SK-N-SH treated with all-trans-retinoic acid at 6 μM for 48 hours (cell line): ENCODE results near the gene TIGD4.

Experiments used
- ATAC-seq: fragments of 200-7000 bp; cut with Tn5 transposase; 3 replicates; pipeline ENCODE4 v1.9.1; 2020; ENCODE audit warnings: mild to moderate bottlenecking, moderate library complexity
- ARNTL ChIP-seq: fragments of 450-650 bp; formaldehyde crosslinking; IDR thresholded peaks from 2 replicates; pipeline ENCODE4 v1.5.0; 2020; ENCODE audit warnings: low read depth, mild to moderate bottlenecking, moderate library complexity, borderline replicate concordance
- CREB5 ChIP-seq: fragments of 250-450 bp; sonication (Bioruptor Pico); IDR thresholded peaks from 2 replicates; pipeline ENCODE4 v1.5.1; 2020; ENCODE audit warnings: low read depth, mild to moderate bottlenecking, moderate library complexity
- CSDC2 ChIP-seq: fragments of 250-450 bp; sonication (Bioruptor Pico); IDR thresholded peaks from 2 replicates; pipeline ENCODE4 v1.5.0; 2020; ENCODE audit warnings: mild to moderate bottlenecking, moderate library complexity
- ESRRG ChIP-seq: fragments of 250-450 bp; sonication (Bioruptor Pico); IDR thresholded peaks from 2 replicates; pipeline ENCODE4 v1.6.1; 2021; ENCODE audit warnings: mild to moderate bottlenecking
- GLIS3 ChIP-seq: fragments of 250-450 bp; sonication (Bioruptor Pico); IDR thresholded peaks from 2 replicates; pipeline ENCODE4 v1.5.0; 2020; ENCODE audit warnings: mild to moderate bottlenecking, moderate library complexity
- ISL1 ChIP-seq: fragments of 250-450 bp; sonication (Bioruptor Pico); IDR thresholded peaks from 2 replicates; pipeline ENCODE4 v2.1.2; 2022; ENCODE audit warnings: mild to moderate bottlenecking, moderate library complexity
- OSR1 ChIP-seq: fragments of 250-450 bp; sonication (Bioruptor Pico); IDR thresholded peaks from 2 replicates; pipeline ENCODE4 v1.8.0; 2022; ENCODE audit warnings: moderate library complexity, mild to moderate bottlenecking, inconsistent platforms
- PATZ1 ChIP-seq: fragments of 250-450 bp; sonication (Bioruptor Pico); IDR thresholded peaks from 2 replicates; pipeline ENCODE4 v1.8.0; 2020; ENCODE audit warnings: mild to moderate bottlenecking, moderate library complexity, borderline replicate concordance
- POU6F1 ChIP-seq: fragments of 250-450 bp; sonication (Bioruptor Pico); IDR thresholded peaks from 2 replicates; pipeline ENCODE4 v1.8.0; 2021; ENCODE audit warnings: low read depth, mild to moderate bottlenecking, moderate library complexity, borderline replicate concordance
- PPARA ChIP-seq: fragments of 250-450 bp; sonication (Bioruptor Pico); IDR thresholded peaks from 2 replicates; pipeline ENCODE4 v1.5.0; 2020; ENCODE audit warnings: mild to moderate bottlenecking, borderline replicate concordance
- SNAI2 ChIP-seq: fragments of 250-450 bp; sonication (Bioruptor Pico); IDR thresholded peaks from 2 replicates; pipeline ENCODE4 v1.5.0; 2020; ENCODE audit warnings: mild to moderate bottlenecking, moderate library complexity
- TCF4 ChIP-seq: fragments of 250-450 bp; sonication (Bioruptor Pico); IDR thresholded peaks from 2 replicates; pipeline ENCODE4 v1.8.0; 2021; ENCODE audit warnings: mild to moderate bottlenecking, moderate library complexity, borderline replicate concordance
- TSHZ2 ChIP-seq: fragments of 250-450 bp; sonication (Bioruptor Pico); IDR thresholded peaks from 2 replicates; pipeline ENCODE4 v1.5.0; 2020; ENCODE audit warnings: mild to moderate bottlenecking, moderate library complexity
- ZC3H10 ChIP-seq: fragments of 250-450 bp; sonication (Bioruptor Pico); IDR thresholded peaks from 2 replicates; pipeline ENCODE4 v1.5.1; 2021; ENCODE audit warnings: mild to moderate bottlenecking, moderate library complexity
- ZFP3 ChIP-seq: fragments of 250-450 bp; sonication (Bioruptor Pico); IDR thresholded peaks from 2 replicates; pipeline ENCODE4 v1.5.0; 2020; ENCODE audit warnings: mild to moderate bottlenecking, moderate library complexity
- ZNF565 ChIP-seq: fragments of 450-650 bp; formaldehyde crosslinking; conservative IDR thresholded peaks from 2 replicates; pipeline ENCODE4 v1.5.0; 2020; ENCODE audit warnings: low read depth, mild to moderate bottlenecking, moderate library complexity
- ZNF70 ChIP-seq: fragments of 450-650 bp; formaldehyde crosslinking; IDR thresholded peaks from 2 replicates; pipeline ENCODE4 v1.5.0; 2020; ENCODE audit warnings: mild to moderate bottlenecking, moderate library complexity
- ZNF8 ChIP-seq: fragments of 450-650 bp; formaldehyde crosslinking; IDR thresholded peaks from 2 replicates; pipeline ENCODE4 v1.5.0; 2020; ENCODE audit warnings: mild to moderate bottlenecking, moderate library complexity

The TIGD4 gene

GRCh38 chr4:152824561-152824960, 45.0 kb upstream of the TIGD4 start:
- TF ChIP-seq ISL1, result no peak
- TF ChIP-seq OSR1 (CRISPR knock-in tag), result no peak
- no peak for TF ChIP-seq ZNF565 (CRISPR knock-in tag)
- no peak for TF ChIP-seq ARNTL (CRISPR knock-in tag)
- no peak for TF ChIP-seq SNAI2
- TF ChIP-seq, all 23 proteins: peak for 0
- no peak for ATAC-seq

GRCh38 chr4:152822323-152822722, 42.8 kb upstream of the TIGD4 start:
- TF ChIP-seq GLIS3, result no peak
- TF ChIP-seq TSHZ2 (CRISPR knock-in tag), result no peak
- TF ChIP-seq ZNF565 (CRISPR knock-in tag), result no peak
- TF ChIP-seq PATZ1, result no peak
- ATAC-seq, result no peak

- ATAC-seq, result no peak
- TF ChIP-seq ARNTL (CRISPR knock-in tag) (no peak), ZNF70 (CRISPR knock-in tag) (no peak), TSHZ2 (CRISPR knock-in tag) (no peak)
These were observed 40.5 kb upstream of the TIGD4 start for GRCh38 chr4:152820073-152820472.

- no peak for ATAC-seq
- TF ChIP-seq TCF4, result no peak
- no peak for TF ChIP-seq ISL1
- no peak for TF ChIP-seq ARNTL (CRISPR knock-in tag)
- no peak for TF ChIP-seq PPARA (CRISPR knock-in tag)
These were observed 39.6 kb upstream of the TIGD4 start for GRCh38 chr4:152819026-152819645.

GRCh38 chr4:152817331-152817730, 37.8 kb upstream of the TIGD4 start:
- ATAC-seq, result no peak
- TF ChIP-seq PPARA (CRISPR knock-in tag), result no peak
- no peak for TF ChIP-seq ARNTL (CRISPR knock-in tag)
- TF ChIP-seq ZC3H10 (CRISPR knock-in tag), result no peak
- TF ChIP-seq CREB5 (CRISPR knock-in tag), result no peak

- ATAC-seq, result no peak
- no peak for TF ChIP-seq TSHZ2 (CRISPR knock-in tag)
- no peak for TF ChIP-seq CSDC2 (CRISPR knock-in tag)
- no peak for TF ChIP-seq ESRRG (CRISPR knock-in tag)
- TF ChIP-seq ZFP3 (CRISPR knock-in tag), result no peak
- TF ChIP-seq POU6F1 (CRISPR knock-in tag), result no peak
- TF ChIP-seq ZNF8 (CRISPR knock-in tag), result no peak
- no peak for TF ChIP-seq ZNF70 (CRISPR knock-in tag)
- TF ChIP-seq OSR1 (CRISPR knock-in tag), result no peak
- TF ChIP-seq ISL1, result no peak
- no peak for TF ChIP-seq SNAI2
- TF ChIP-seq TCF4, result no peak
- no peak for TF ChIP-seq ZC3H10 (CRISPR knock-in tag)
- TF ChIP-seq ARNTL (CRISPR knock-in tag), result no peak
These were observed 35.5 kb upstream of the TIGD4 start for GRCh38 chr4:152815078-152815477.
